Measurements from ENCODE around the gene PDGFB. TPM values are rescaled to one million over a fixed set of nuclear protein-coding genes. Genes with fewer than 3 reads are reported as not detected.

PDGFB gene
- total RNA-seq, 2 donors from 2014 or later = 9.9 to 16.4 TPM

DNA sequence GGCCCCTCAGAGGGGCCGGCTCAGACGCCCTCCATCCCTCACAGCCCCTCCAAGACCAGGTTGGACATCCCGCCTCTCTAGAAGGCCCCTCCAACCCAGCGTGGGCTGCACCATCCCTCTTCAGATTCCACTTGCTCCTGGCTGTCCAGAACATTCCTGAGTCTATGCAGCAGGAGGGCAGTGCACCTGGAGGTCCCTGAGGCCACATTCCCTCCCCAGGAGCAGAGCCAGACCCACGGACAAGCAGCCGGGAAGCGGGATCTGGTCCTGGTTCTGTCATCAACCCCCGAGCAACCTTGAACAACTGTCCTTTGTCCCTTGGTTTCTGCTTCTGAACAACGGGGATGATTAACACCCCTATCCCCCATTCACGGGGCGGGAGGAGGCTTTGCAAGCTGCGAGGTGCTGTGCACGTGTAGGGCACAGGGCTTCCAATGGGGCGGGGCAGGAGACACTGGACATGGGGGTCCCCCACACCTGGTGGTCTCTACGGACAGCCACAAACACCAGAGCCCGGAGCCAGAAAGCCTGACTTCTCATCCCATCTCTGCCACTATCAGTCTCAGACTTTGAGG is 13.2 kb upstream of the PDGFB start:
- H3K9me3 ChIP-seq = no peaks in the 10 kb centered on the region
- no peak for DNase-seq (ENCODE audit: low spot score)
- no peak overlapping the region for H3K4me3 ChIP-seq
- no peaks in the 10 kb centered on the region for H3K36me3 ChIP-seq
- TF ChIP-seq CTCF (IDR thresholded peaks at IDR 0.05) (no peak), POLR2A (IDR thresholded peaks at IDR 0.05) (no peak), POLR2AphosphoS5 (IDR thresholded peaks at IDR 0.05) (no peak)
- no peak overlapping the region for H3K27ac ChIP-seq
- no peaks in the 10 kb centered on the region for H3K27me3 ChIP-seq (replicated peaks; ENCODE audit: insufficient read depth)
- 73% methylated on average over 16 of the region's 16 CpGs for WGBS
- intact Hi-C loops (cut with DNase I) = no loop called here
- H3K4me1 ChIP-seq (replicated peaks) = peaks cover 4% of the 10 kb centered on the region

DNA sequence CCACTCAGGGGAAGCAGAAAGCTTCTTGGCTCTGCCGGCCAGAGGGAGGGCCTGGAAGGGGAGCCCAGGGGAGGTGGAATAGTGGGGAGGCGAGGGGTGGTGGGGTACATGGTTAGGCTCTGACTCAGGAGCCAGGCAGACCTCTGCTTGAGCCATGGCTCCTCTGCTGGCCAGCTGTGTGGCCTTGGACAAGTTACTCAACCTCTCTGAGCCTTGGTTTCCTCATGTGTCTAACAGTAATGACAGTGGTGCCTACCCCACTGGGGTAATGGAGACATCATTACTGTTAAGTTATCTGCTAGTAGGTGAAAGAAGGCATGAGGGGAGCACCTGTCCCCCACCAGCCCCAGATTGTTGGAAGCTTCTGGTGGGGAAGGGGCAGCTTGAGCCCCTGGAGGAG is 12.2 kb upstream of the PDGFB start:
- no peaks in the 10 kb centered on the region for H3K27me3 ChIP-seq (replicated peaks; ENCODE audit: insufficient read depth)
- intact Hi-C loops (cut with DNase I) = no loop called here
- H3K27ac ChIP-seq = no peak overlapping the region
- H3K4me3 ChIP-seq = no peak overlapping the region
- no peaks in the 10 kb centered on the region for H3K9me3 ChIP-seq
- TF ChIP-seq CTCF (IDR thresholded peaks at IDR 0.05) (no peak), POLR2A (IDR thresholded peaks at IDR 0.05) (no peak), POLR2AphosphoS5 (IDR thresholded peaks at IDR 0.05) (no peak)
- WGBS = 66% methylated on average over 2 of the region's 2 CpGs
- peaks cover 7% of the 10 kb centered on the region for H3K4me1 ChIP-seq (replicated peaks)
- H3K36me3 ChIP-seq = no peaks in the 10 kb centered on the region
- DNase-seq (ENCODE audit: low spot score) = no peak

DNA sequence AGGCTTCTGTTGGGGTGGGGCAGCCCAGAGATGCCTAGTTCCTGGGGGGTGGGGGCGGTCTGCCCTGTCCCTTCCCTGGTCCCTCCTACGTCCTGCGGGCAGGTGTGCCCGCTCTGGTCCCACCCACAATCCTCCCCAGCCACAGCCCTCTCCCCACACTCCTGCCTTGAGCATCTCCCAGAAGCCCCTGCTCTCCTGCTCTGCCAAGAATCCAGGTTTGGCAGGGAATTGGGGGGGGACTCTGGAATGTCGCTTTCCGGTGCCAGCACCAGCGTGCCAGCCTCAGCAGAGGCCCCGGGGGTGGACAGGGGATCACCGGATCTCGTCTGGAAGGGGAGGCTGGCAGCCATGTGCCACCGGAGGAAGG is 11.4 kb upstream of the PDGFB start:
- Histone ChIP-seq H3K4me3 (no peak overlapping the region), H3K9me3 (no peaks in the 10 kb centered on the region), H3K27me3 (replicated peaks; ENCODE audit: insufficient read depth) (no peaks in the 10 kb centered on the region), H3K4me1 (replicated peaks) (peaks cover 7% of the 10 kb centered on the region), H3K27ac (no peak overlapping the region), H3K36me3 (no peaks in the 10 kb centered on the region)
- TF ChIP-seq POLR2AphosphoS5 (IDR thresholded peaks at IDR 0.05) = no peak
- no peak for TF ChIP-seq CTCF (IDR thresholded peaks at IDR 0.05)
- TF ChIP-seq POLR2A (IDR thresholded peaks at IDR 0.05) = no peak
- intact Hi-C loops (cut with DNase I) = no loop called here
- no peak for DNase-seq (ENCODE audit: low spot score)
- WGBS = 41% methylated on average over 11 of the region's 11 CpGs

- TF ChIP-seq POLR2AphosphoS5 (IDR thresholded peaks at IDR 0.05) (no peak), CTCF (IDR thresholded peaks at IDR 0.05) (no peak), POLR2A (IDR thresholded peaks at IDR 0.05) (no peak)
- peak overlapping the region in 1 of 2 donors; percentile 53 for H3K27ac ChIP-seq
- no peaks in the 10 kb centered on the region for H3K9me3 ChIP-seq
- 68% methylated on average over 16 of the region's 16 CpGs for WGBS
- H3K36me3 ChIP-seq = no peaks in the 10 kb centered on the region
- intact Hi-C loops (cut with DNase I) = no loop called here
- no peak overlapping the region for H3K4me3 ChIP-seq
- DNase-seq (ENCODE audit: low spot score) = no peak
- H3K27me3 ChIP-seq (replicated peaks; ENCODE audit: insufficient read depth) = no peaks in the 10 kb centered on the region
- H3K4me1 ChIP-seq (replicated peaks) = peaks cover 7% of the 10 kb centered on the region
Measured at GRCh38 chr22:39255449-39256185, 10.8 kb upstream of the PDGFB start.

- H3K27ac ChIP-seq = peak overlapping the region in 1 of 2 donors; percentile 53
- no peak overlapping the region for H3K4me3 ChIP-seq
- intact Hi-C loops (cut with DNase I) = no loop called here
- TF ChIP-seq POLR2AphosphoS5 (IDR thresholded peaks at IDR 0.05) = no peak
- TF ChIP-seq POLR2A (IDR thresholded peaks at IDR 0.05) = no peak
- no peak for TF ChIP-seq CTCF (IDR thresholded peaks at IDR 0.05)
- DNase-seq (ENCODE audit: low spot score) = no peak
- WGBS = 41% methylated on average over 15 of the region's 15 CpGs
- no peaks in the 10 kb centered on the region for H3K27me3 ChIP-seq (replicated peaks; ENCODE audit: insufficient read depth)
- H3K36me3 ChIP-seq = no peaks in the 10 kb centered on the region
- peaks cover 7% of the 10 kb centered on the region for H3K4me1 ChIP-seq (replicated peaks)
- no peaks in the 10 kb centered on the region for H3K9me3 ChIP-seq
Measured at GRCh38 chr22:39254789-39255298, 10.1 kb upstream of the PDGFB start.

Measured in prostate gland (tissue), 2 donors.